ENCODE data around the gene PPP6R3.

DNA sequence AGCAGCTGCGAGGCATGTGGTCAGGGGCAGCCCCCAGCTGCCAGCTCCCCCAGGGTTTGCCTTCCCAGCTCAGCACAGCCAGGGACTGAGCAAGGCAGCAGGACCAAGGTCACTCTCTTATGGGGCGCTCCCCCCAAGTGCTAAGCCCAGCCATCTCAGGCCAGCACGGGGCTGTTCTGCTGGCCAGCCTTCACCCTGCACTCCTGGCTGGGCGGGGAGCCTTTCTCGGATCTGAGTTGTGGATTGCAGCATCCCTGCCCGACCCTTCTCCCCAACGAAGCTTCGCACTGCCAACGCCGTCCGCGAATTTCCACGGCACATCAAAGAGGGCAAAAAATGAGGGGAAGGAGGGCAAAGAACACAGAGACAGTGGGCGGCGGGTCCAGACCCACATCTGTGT, 181.3 kb downstream of the PPP6R3 start:
- TF ChIP-seq, protein P1, sequence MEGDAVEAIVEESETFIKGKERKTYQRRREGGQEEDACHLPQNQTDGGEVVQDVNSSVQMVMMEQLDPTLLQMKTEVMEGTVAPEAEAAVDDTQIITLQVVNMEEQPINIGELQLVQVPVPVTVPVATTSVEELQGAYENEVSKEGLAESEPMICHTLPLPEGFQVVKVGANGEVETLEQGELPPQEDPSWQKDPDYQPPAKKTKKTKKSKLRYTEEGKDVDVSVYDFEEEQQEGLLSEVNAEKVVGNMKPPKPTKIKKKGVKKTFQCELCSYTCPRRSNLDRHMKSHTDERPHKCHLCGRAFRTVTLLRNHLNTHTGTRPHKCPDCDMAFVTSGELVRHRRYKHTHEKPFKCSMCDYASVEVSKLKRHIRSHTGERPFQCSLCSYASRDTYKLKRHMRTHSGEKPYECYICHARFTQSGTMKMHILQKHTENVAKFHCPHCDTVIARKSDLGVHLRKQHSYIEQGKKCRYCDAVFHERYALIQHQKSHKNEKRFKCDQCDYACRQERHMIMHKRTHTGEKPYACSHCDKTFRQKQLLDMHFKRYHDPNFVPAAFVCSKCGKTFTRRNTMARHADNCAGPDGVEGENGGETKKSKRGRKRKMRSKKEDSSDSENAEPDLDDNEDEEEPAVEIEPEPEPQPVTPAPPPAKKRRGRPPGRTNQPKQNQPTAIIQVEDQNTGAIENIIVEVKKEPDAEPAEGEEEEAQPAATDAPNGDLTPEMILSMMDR (conservative IDR thresholded peaks at IDR 0.05; ENCODE audit: low read depth, low read length), result no peak
- TF ChIP-seq EZH2 (IDR thresholded peaks at IDR 0.05; ENCODE audit: low read length, unreplicated experiment) (no peak), EZH2phosphoT487 (IDR thresholded peaks at IDR 0.05; ENCODE audit: borderline replicate concordance, low read length) (no peak)

Data from PC-3 (cell line).